MM.1S (cell line): Measurements from ENCODE around the gene CTCFL.

Source experiments
- EZH2 ChIP-seq: fragments of 300-600 bp; sonication (generic); optimal IDR thresholded peaks from 2 replicates; pipeline ENCODE3; 2017; ENCODE audit warnings: low read depth, mild to moderate bottlenecking, antibody characterized with exemption, low read length, mixed read lengths
- TF ChIP-seq, protein P1 (sequence below): fragments of 300-600 bp; sonication (generic); IDR thresholded peaks from 2 replicates; pipeline ENCODE4 v1.5.1; 2016; ENCODE audit warnings: antibody characterized with exemption, low read length, mixed read lengths

- TF ChIP-seq, protein P1, sequence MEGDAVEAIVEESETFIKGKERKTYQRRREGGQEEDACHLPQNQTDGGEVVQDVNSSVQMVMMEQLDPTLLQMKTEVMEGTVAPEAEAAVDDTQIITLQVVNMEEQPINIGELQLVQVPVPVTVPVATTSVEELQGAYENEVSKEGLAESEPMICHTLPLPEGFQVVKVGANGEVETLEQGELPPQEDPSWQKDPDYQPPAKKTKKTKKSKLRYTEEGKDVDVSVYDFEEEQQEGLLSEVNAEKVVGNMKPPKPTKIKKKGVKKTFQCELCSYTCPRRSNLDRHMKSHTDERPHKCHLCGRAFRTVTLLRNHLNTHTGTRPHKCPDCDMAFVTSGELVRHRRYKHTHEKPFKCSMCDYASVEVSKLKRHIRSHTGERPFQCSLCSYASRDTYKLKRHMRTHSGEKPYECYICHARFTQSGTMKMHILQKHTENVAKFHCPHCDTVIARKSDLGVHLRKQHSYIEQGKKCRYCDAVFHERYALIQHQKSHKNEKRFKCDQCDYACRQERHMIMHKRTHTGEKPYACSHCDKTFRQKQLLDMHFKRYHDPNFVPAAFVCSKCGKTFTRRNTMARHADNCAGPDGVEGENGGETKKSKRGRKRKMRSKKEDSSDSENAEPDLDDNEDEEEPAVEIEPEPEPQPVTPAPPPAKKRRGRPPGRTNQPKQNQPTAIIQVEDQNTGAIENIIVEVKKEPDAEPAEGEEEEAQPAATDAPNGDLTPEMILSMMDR, result no peak
- TF ChIP-seq EZH2, result no peak
Measured at GRCh38 chr20:57479196-57479595, 45.7 kb downstream of the CTCFL start.
